KBM-7 (cell line): ENCODE measurements around the gene SLC39A11.

Experiments used
- DNase-seq: peaks from one replicate; pipeline ENCODE4 v3.0.0-alpha.2; 2015
- in situ Hi-C: fragments of 300-500 bp; cut with MboI; formaldehyde crosslinking; loops from 2 replicates; pipeline ENCODE4 v1.14.3; 2020; ENCODE audit warnings: low sequenced_read_pairs, low pct_unique_long_range_greater_than_20kb, mixed read lengths

Gene SLC39A11

GRCh38 chr17:72872396-72872795 lies 220.1 kb downstream of the SLC39A11 start:
- DNase-seq = no peak
- in situ Hi-C loops = no loop called here

GRCh38 chr17:72870367-72870985 lies 222.0 kb downstream of the SLC39A11 start:
- DNase-seq = no peak
- in situ Hi-C loops = no loop called here

- no peak for DNase-seq
Observed at GRCh38 chr17:72869630-72870029, 222.9 kb downstream of the SLC39A11 start.

GRCh38 chr17:72865954-72866353 lies 226.5 kb downstream of the SLC39A11 start:
- no peak for DNase-seq
- in situ Hi-C loops = no loop called here

More at GRCh38 chr17:72869630-72870029, 222.9 kb downstream of the SLC39A11 start:
- in situ Hi-C loops = no loop called here

GRCh38 chr17:72863526-72864211 lies 228.8 kb downstream of the SLC39A11 start:
- in situ Hi-C loops = no loop called here
- DNase-seq = no peak

GRCh38 chr17:72862276-72862999 lies 230.1 kb downstream of the SLC39A11 start:
- no peak for DNase-seq
- in situ Hi-C loops = no loop called here

GRCh38 chr17:72861811-72862210 lies 230.7 kb downstream of the SLC39A11 start:
- in situ Hi-C loops = no loop called here
- no peak for DNase-seq

GRCh38 chr17:72860778-72861177 lies 231.7 kb downstream of the SLC39A11 start:
- no peak for DNase-seq
- in situ Hi-C loops = no loop called here

GRCh38 chr17:72858826-72859495 lies 233.5 kb downstream of the SLC39A11 start:
- no peak for DNase-seq
- in situ Hi-C loops = no loop called here

- in situ Hi-C loops = no loop called here
- no peak for DNase-seq
Observed at GRCh38 chr17:72853440-72854415, 238.8 kb downstream of the SLC39A11 start.

GRCh38 chr17:72852277-72852938 lies 240.1 kb downstream of the SLC39A11 start:
- in situ Hi-C loops = no loop called here
- no peak for DNase-seq

GRCh38 chr17:72850410-72851118 lies 241.9 kb downstream of the SLC39A11 start:
- no peak for DNase-seq
- in situ Hi-C loops = no loop called here

- DNase-seq = no peak
- in situ Hi-C loops = no loop called here
Observed at GRCh38 chr17:72846399-72846798, 246.1 kb downstream of the SLC39A11 start.

GRCh38 chr17:72843591-72843990 lies 248.9 kb downstream of the SLC39A11 start:
- in situ Hi-C loops = no loop called here
- no peak for DNase-seq

GRCh38 chr17:72840019-72840418 lies 252.5 kb downstream of the SLC39A11 start:
- DNase-seq = no peak
- in situ Hi-C loops = no loop called here

- in situ Hi-C loops = no loop called here
- DNase-seq = no peak
Observed at GRCh38 chr17:72839131-72839725, 253.3 kb downstream of the SLC39A11 start.

GRCh38 chr17:72838581-72838980 lies 253.9 kb downstream of the SLC39A11 start:
- in situ Hi-C loops = no loop called here
- no peak for DNase-seq
